OCI-LY7 (cell line): ENCODE results near the gene ANKRD33B. TPM values are rescaled to one million over a fixed set of nuclear protein-coding genes. Genes with fewer than 3 reads are reported as not detected.

ENCODE experiments used
- BruUV-seq: library from RNA; stranded (reverse); fragments of 400-500 nt; replicated peaks from 2 replicates; lab custom pipeline; 2021; lab: Mats Ljungman, UMichigan
- CTCF ChIA-PET: fragments of 300-600 bp; sonication (Branson Sonifier 250); formaldehyde crosslinking; loops from one replicate; lab custom pipeline; 2022; ENCODE audit warnings: antibody characterized with exemption; ENCODE audit not compliant: unreplicated experiment; lab: Charles Lee
- POLR2A ChIA-PET: fragments of 300-600 bp; sonication (Branson Sonifier 250); formaldehyde crosslinking; loops from one replicate; lab custom pipeline; 2022; ENCODE audit warnings: antibody characterized with exemption; lab: Charles Lee
- DNase-seq: peaks from one replicate; pipeline ENCODE4 v3.0.0-alpha.2; 2015; ENCODE audit warnings: low spot score
- H2AFZ ChIP-seq: fragments of 200-600 bp; sonication (generic), shearing (Covaris generic); 2 replicates; pipeline ENCODE4 v1.6.1; 2014; ENCODE audit warnings: mild to moderate bottlenecking, antibody characterized with exemption, low read length, moderate library complexity
- H3K27ac ChIP-seq: fragments of 200-600 bp; sonication (generic); 2 replicates; pipeline ENCODE4 v1.5.1; 2014; ENCODE audit warnings: mixed run types, low read depth, mild to moderate bottlenecking, moderate library complexity, low read length, inconsistent platforms; ENCODE audit not compliant: poor library complexity, severe bottlenecking
- H3K36me3 ChIP-seq: fragments of 200-600 bp; sonication (generic); 2 replicates; pipeline ENCODE4 v1.6.1; 2014; ENCODE audit warnings: mild to moderate bottlenecking, antibody characterized with exemption, low read length, moderate library complexity, mixed read lengths; ENCODE audit not compliant: insufficient read depth
- H3K4me1 ChIP-seq: fragments of 200-600 bp; sonication (generic); 2 replicates; pipeline ENCODE4 v1.5.1; 2014; ENCODE audit warnings: mild to moderate bottlenecking, low read length; ENCODE audit not compliant: insufficient read depth, poor library complexity, severe bottlenecking
- H3K4me2 ChIP-seq: fragments of 200-600 bp; sonication (generic); 2 replicates; pipeline ENCODE4 v1.6.1; 2014; ENCODE audit warnings: mild to moderate bottlenecking, low read length
- H3K4me3 ChIP-seq: fragments of 200-600 bp; sonication (generic); 2 replicates; pipeline ENCODE4 v1.5.1; 2014; ENCODE audit warnings: mild to moderate bottlenecking, low read depth, low read length; ENCODE audit not compliant: poor library complexity, severe bottlenecking
- H3K79me2 ChIP-seq: fragments of 200-600 bp; sonication (generic); 2 replicates; pipeline ENCODE4 v1.6.1; 2016; ENCODE audit warnings: low read depth, mild to moderate bottlenecking, low read length, moderate library complexity, mixed read lengths; ENCODE audit not compliant: insufficient read depth
- H3K9me2 ChIP-seq: fragments of 200-600 bp; sonication (generic); 2 replicates; pipeline ENCODE4 v1.6.1; 2016; ENCODE audit warnings: mild to moderate bottlenecking, low read length, mixed read lengths; ENCODE audit not compliant: insufficient read depth
- H3K9me3 ChIP-seq: fragments of 200-600 bp; sonication (generic); 2 replicates; pipeline ENCODE4 v1.6.1; 2014; ENCODE audit warnings: mild to moderate bottlenecking, mixed run types, low read length, mixed read lengths
- H4K20me1 ChIP-seq: fragments of 200-600 bp; sonication (generic); 2 replicates; pipeline ENCODE4 v1.6.1; 2014; ENCODE audit warnings: mild to moderate bottlenecking, antibody characterized with exemption, low read length, moderate library complexity, mixed read lengths; ENCODE audit not compliant: insufficient read depth
- EZH2phosphoT487 ChIP-seq: fragments of 200-600 bp; sonication (generic); IDR thresholded peaks from 2 replicates; pipeline ENCODE4 v1.6.1; 2018; ENCODE audit warnings: low read depth, borderline replicate concordance, mild to moderate bottlenecking, mixed run types, antibody characterized with exemption, low read length, moderate library complexity, mixed read lengths
- intact Hi-C: fragments of 100-400 bp; cut with micrococcal nuclease; formaldehyde crosslinking; loops from one replicate; pipeline ENCODE4 v1.10.0; 2022; ENCODE audit not compliant: unreplicated experiment
- total RNA-seq, 2 experiments: library from RNA; depleted of rRNA in 1 of 2; stranded (reverse); fragments of >200 nt in 1 of 2; shearing (Covaris generic) in 1 of 2; gene quantifications; 2 replicates each; pipeline ENCODE4 v1.2.3, GENCODE V29; 2014 to 2022
- TF ChIP-seq, protein P1 (sequence below): fragments of 200-600 bp; sonication (generic); conservative IDR thresholded peaks from 2 replicates; pipeline ENCODE4 v1.5.1; 2014; ENCODE audit warnings: mild to moderate bottlenecking, antibody characterized with exemption, low read length, moderate library complexity, mixed read lengths

Gene ANKRD33B
- total RNA-seq, 2 experiments from 2014 or later = 5.6 to 11.4 TPM

DNA sequence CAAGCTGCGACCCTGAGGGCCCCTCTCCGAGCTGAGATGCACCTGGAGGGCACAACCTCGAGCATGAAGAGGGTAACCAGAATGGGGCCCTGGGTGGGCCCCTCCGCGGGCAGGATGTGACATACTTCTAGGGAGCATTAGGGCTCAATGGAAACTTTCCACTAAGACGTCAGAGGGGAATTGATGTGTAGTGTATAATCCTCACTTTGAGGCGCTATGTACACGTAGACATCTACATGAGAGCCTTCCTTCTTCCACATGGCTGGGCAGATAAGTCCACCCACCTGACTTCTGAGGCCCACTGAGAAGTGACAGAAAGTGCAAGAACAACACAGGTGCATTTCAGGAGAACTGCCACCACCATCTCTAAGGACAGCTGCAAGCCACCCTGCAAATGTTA is 136.1 kb downstream of the ANKRD33B start:
- Histone ChIP-seq H4K20me1 (no peaks in the 10 kb centered on the region), H3K9me3 (no peaks in the 10 kb centered on the region), H2AFZ (peak overlapping the region; percentile 18; the same call in 1 of the 2 replicates), H3K4me2 (peak overlapping the region; percentile 86), H3K4me3 (peak overlapping the region; percentile 60), H3K4me1 (peaks cover 78% of the 10 kb centered on the region), H3K27ac (peak overlapping the region; percentile 95), H3K9me2 (no peaks in the 10 kb centered on the region), H3K79me2 (peaks cover 4% of the 10 kb centered on the region; the same call in 1 of the 2 replicates), H3K36me3 (no peaks in the 10 kb centered on the region; the same call in 1 of the 2 replicates)
- peak; percentile 95 for DNase-seq
- ChIA-PET CTCF (interaction anchor here (1.4 to 1.5 kb wide), 2 partner anchors 10 to 54 kb away, joined by 3 to 5 read pairs; no protein-coding TSS in a partner anchor), POLR2A (interaction anchor here (0.7 to 1.7 kb wide), 4 partner anchors 50 to 130 kb away, joined by 3 to 7 read pairs (median 4); no protein-coding TSS in a partner anchor)
- no peak for TF ChIP-seq EZH2phosphoT487
- TF ChIP-seq, protein P1, sequence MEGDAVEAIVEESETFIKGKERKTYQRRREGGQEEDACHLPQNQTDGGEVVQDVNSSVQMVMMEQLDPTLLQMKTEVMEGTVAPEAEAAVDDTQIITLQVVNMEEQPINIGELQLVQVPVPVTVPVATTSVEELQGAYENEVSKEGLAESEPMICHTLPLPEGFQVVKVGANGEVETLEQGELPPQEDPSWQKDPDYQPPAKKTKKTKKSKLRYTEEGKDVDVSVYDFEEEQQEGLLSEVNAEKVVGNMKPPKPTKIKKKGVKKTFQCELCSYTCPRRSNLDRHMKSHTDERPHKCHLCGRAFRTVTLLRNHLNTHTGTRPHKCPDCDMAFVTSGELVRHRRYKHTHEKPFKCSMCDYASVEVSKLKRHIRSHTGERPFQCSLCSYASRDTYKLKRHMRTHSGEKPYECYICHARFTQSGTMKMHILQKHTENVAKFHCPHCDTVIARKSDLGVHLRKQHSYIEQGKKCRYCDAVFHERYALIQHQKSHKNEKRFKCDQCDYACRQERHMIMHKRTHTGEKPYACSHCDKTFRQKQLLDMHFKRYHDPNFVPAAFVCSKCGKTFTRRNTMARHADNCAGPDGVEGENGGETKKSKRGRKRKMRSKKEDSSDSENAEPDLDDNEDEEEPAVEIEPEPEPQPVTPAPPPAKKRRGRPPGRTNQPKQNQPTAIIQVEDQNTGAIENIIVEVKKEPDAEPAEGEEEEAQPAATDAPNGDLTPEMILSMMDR = 0 out of 2 replicates have a peak, but pooled peaks have one; percentile 18
- BruUV-seq = no TSS peak
- intact Hi-C loops = loop anchor here (1.0 to 10.0 kb wide), 10 partner anchors 37 to 485 kb away; partner anchors contain the start of genes ANKRD33B, CCT5, DAP and MARCHF6

DNA sequence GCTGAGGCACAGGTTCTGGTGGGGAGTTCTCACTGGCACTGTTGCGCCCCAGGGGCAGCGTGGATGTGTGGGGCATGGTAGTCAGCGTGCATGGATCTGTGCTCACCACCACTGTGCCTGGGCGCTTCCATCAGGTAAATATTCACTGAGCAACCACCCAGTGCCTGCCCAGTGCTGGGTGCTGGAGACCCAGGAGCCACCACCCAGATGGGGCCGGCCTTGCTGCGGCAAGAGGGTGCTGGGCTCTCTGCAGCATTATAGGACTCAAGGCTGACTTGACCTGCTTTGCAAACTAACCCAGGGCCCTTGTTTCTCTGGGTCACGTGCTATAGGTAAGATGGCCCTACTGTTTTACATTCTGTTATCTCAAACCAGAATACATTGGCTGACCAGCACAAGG is 136.6 kb downstream of the ANKRD33B start:
- peaks cover 4% of the 10 kb centered on the region; the same call in 1 of the 2 replicates for H3K79me2 ChIP-seq
- H2AFZ ChIP-seq = peak overlapping the region; percentile 18; the same call in 1 of the 2 replicates

More for the DNA sequence above, 136.6 kb downstream of the ANKRD33B start:
- H3K27ac ChIP-seq = peak overlapping the region; percentile 95
- H3K4me3 ChIP-seq = peak overlapping the region; percentile 60
- no peaks in the 10 kb centered on the region for H3K9me2 ChIP-seq
- H3K4me2 ChIP-seq = peak overlapping the region; percentile 86
- ChIA-PET POLR2A (interaction anchor here (0.7 to 1.8 kb wide), 5 partner anchors 49 to 281 kb away, joined by 3 to 7 read pairs (median 4); partner anchors contain the start of gene DAP), CTCF (interaction anchor here (0.6 kb wide), 1 partner anchor 134 kb away, joined by 3 read pairs; no protein-coding TSS in a partner anchor)
- TF ChIP-seq, protein P1 = no peak
- no peak for TF ChIP-seq EZH2phosphoT487
- no peak for DNase-seq
- no peaks in the 10 kb centered on the region for H3K9me3 ChIP-seq
- intact Hi-C loops = loop anchor here (1.0 to 2.0 kb wide), 5 partner anchors 36 to 450 kb away; partner anchors contain the start of genes CCT5, DAP and MARCHF6
- no peaks in the 10 kb centered on the region for H4K20me1 ChIP-seq
- peaks cover 75% of the 10 kb centered on the region for H3K4me1 ChIP-seq
- H3K36me3 ChIP-seq = peaks cover 3% of the 10 kb centered on the region; the same call in 1 of the 2 replicates
- TSS peak; percentile 87 for BruUV-seq
